Measurements from ENCODE around the gene GDF15. TPM values are rescaled to one million over a fixed set of nuclear protein-coding genes. Genes with fewer than 3 reads are reported as not detected.
A peak's percentile ranks its signal among the peaks of the same experiment; 100 is the strongest.
"Not testable (repeated sequence)": the region's sequence is repeated elsewhere in the genome, so short reads cannot be mapped to it uniquely, and the experiment has no call there.

GDF15 gene
- total RNA-seq, 1 donor from 2014 or later: 0.46 TPM

DNA sequence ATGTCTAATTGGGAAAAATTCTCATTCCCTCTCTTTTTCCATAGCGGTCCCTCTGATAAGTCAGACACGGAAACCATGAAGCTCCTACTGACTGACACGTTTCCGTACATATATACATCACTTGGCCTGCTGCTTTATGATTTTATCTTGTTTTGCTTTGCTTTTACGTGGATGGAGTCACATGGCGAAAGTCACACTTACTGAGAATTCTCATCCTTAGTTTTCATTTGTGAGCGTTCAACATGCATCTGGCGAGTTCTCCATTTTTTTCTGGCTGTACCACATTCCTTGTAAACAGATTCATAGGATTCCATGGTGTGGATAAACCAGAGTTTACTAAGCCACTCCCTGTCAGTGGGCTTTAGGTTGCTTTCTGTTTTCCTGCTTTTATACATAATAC is 24.3 kb upstream of the GDF15 start:
- intact Hi-C loops (cut with DNase I): no loop called here
- DNase-seq (ENCODE audit: missing footprints) (no peak), ATAC-seq (no peak)

DNA sequence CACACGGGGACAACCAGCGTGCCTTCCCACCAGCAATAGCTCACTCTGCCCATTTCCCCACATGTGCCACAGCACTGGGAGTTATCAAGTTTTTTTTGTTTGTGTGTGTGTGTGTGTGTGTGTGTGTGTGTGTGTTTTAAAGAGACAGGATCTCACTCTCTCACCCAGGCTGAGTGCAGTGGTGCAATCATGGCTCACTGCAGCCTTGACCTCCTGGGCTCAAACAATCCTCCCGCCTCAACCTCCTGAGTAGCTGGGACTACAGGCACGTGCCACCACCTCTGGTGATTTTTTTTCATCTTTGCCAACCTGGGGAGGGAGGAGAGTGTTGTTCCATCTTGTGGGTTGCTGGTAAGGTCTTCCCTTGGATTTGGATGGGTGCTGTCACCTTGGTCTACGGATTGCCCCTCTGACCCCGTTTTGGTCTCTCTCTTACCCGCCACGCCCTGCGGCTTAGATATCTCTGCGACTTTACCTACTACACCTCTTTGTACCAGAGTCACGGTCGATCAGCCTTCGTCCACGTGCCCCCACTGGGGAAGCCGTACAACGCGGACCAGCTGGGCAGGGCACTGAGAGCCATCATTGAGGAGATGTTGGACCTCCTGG is 22.9 kb upstream of the GDF15 start:
- intact Hi-C loops (cut with DNase I): no loop called here
- no peak for ATAC-seq
- peak; percentile 45 for DNase-seq (ENCODE audit: missing footprints)

DNA sequence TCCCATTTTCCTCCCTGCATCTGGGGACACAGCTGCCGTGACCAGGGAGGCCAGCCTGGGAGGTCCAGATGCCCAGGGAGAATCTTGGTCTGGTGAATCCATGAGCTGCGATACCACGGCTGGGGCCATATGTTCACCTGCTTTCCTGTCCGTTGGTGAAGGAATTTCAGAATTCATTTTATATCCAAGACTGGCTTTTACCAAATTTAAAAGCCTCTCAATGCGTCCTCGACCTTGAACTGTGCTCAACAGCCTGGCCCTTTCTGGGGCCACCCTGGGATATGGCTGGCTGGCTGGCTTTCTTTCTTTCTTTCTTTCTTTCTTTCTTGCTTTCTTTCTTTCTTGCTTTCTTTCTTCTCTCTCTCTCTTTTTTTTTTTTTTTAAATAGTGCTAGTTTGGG is 22.2 kb upstream of the GDF15 start:
- intact Hi-C loops (cut with DNase I): no loop called here
- ATAC-seq: no peak
- no peak for DNase-seq (ENCODE audit: missing footprints)

DNA sequence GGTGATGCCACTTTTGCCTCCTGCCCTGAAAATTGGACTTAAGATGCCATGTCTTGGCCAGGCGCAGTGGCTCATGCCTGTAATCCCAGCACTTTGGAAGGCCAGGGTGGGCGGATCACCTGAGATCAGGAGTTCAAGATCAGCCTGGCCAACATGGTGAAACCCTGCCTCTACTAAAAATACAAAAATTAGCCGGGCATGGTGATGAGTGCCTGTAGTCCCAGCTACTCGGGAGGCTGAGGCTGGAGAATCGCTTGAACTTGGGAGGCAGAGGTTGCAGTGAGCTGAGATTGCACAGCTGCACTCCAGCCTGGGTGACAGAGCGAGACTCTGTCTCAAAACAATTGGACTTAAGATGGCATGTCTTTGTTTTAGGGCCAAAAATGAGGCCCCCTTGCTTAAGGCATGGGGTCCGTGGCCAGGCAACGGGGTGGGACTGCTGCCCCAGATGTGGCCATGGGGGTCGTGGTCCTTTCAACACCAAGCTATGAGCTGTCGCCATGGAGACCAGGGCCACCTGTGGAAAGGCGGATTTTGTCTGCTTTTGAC is 21.6 kb upstream of the GDF15 start:
- intact Hi-C loops (cut with DNase I); ATAC-seq: not testable (repeated sequence)
- peak; percentile 60 for DNase-seq (ENCODE audit: missing footprints)

DNA sequence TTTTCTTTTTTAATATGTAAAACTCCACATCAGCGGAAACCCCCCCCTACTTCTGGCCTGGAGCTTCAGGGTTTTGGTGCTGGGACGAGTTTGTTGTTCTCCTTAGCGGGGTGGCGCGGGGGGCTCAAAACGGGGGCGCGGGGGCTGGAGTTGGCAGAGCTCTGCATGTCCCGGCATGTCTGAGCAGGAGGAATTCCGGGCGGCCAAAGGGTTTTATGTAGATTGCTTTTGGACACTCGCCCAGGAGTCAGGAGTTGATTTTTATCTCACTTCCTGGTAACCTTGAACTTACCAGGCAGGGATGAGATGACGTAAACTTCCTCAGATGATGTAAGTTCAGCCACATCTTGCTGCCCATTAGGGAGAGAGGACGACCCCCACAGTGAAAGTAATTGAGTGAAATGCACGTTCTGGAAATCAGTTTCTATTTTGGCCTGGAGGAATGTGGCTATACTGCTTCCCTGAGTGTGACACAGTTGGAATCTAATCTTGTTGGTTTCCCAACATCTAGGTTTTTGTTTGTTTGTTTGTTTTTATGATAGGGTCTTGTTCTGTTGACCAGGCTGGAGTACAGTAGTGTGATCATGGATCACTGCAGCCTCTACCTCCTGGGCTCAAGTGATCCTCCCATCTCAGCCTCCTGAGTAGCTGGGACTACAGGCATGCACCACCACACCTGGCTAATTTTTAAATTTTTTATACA is 21.0 kb upstream of the GDF15 start:
- peak; percentile 54 for ATAC-seq
- intact Hi-C loops (cut with DNase I): no loop called here
- no peak for DNase-seq (ENCODE audit: missing footprints)

DNA sequence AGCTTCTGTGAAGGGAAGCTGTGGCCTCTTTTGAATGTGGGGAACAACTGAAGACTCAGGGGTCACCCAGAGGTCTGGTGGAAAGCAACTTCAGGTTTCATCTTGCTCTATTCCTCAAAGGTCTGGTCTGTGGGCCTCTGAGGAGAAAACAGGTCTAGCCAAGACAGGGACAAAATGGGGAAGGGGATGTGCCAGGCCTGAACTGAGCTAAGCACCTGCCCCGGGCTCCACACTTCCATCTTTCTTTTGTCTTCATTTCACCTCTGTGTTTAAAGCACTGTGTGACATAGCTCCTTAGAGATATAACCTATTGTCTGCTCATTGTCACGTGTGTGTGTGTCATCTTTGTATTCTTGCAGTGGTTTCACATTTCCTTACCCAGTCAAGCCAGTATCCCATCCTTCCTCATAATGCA is 19.9 kb upstream of the GDF15 start:
- DNase-seq (ENCODE audit: missing footprints) (no peak), ATAC-seq (no peak)
- intact Hi-C loops (cut with DNase I): no loop called here

DNA sequence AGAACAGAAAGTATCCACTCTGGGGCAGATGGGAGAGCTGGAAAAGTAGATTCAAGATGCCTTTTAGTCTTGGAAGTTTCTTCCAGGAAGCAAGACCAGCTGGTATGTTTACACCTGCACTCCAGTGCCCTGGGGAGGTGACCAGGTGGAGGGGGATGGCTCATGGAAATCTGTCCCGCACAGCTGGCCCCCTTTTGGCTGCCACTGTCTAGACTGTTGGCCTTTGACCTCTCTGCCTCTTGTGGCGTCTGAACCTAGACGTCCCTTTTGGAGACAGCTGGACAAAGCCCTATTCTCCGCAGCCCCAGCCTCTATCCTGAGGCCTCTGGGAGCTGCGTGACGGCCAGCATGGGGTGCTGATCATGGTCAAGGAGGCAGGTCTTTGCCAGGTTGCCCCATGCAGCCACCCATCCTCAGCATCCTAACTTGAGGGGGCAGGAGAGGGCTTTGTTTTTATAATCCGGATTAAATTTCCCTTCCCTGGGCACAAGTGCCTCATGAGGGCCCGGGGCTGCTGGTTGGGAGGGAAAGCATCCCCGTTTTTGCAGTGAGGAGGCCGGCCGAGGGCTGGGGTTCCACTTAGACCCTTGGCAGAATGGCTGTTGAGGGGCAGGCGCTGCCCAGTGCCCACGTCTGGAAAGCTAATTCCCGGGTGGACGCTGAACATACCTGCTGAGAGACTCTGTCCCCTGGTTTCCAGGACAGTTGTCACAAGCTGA is 17.3 kb upstream of the GDF15 start:
- ATAC-seq: no peak
- DNase-seq (ENCODE audit: missing footprints): no peak
- intact Hi-C loops (cut with DNase I): no loop called here

DNA sequence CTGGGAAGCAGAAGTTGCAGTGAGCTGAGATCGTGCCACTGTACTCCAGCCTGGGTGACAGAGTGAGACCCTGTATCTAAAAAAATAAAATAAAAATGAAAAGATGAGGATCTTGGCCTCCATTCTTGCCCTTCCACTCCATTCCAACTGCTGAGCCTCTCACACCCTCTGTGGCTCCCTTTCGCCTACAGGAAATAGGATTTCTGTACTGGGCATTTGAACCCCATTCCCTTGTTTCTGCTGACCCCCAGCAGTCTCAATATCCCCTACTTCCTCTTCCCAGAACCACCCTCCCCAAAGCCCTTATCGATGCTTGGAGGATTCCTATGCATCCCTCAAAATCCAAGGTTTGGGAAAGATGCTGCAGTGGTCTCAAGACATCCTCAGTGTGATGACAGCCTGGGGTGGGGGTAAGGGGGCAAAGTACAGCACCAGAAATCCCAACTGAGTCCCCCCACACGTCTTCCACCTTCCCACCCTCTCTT is 12.5 kb upstream of the GDF15 start:
- DNase-seq (ENCODE audit: missing footprints): no peak
- ATAC-seq: no peak
- intact Hi-C loops (cut with DNase I): no loop called here

DNA sequence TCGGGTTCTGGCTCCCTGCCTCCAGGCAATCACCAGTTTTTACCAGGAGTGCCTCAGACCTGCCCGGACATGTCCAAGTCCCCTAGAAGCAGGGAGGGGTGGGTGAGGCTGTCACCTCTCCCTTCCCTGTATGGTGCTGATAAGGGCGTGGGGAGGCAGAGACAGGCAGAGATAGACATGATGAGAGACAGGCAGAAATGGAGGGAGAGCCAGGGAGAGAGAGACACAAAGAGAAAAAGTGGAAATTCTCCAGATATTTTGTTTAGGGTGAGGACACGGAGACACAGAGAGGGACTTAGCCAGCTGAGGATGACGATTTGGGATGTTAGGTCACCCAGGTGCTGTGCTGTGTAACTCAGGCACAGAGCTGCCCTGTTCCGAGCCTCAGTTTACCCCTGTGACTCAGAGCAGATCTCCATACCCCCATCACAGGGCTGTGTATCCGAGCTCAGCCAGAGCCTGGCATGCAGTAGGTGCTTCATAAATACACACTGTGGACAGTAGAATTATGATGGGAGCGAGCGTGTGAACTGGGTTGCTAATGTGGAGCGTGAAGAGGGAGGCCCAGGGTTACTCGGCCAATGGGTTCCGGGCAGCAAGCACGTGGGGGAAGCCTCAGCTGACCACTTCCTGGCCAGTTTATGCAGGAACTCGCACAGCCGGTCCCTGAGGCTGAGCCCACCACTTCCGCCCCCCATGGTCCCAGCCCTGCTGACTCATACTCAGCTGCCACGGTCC is 11.9 kb upstream of the GDF15 start:
- peak; percentile 97 for ATAC-seq
- DNase-seq (ENCODE audit: missing footprints): peak; percentile 94
- intact Hi-C loops (cut with DNase I): no loop called here

DNA sequence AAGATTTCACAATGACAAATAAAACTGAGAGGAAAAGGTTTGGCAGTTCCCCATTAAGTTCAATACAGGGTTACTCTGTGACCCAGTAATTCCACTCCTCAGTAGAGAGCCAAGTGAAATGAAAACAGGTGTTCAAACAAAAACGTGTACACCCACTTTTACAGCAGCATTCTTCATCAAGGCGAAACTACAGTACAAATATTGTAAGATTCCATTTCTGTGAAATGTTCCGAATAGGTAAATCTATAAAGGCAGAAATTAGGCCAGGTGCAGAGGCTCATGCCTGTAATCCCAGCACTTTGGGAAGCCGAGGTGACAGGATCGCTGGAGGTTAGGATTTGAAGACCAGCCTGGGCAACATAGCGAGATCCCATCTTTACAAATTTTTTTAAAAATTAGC is 8.9 kb upstream of the GDF15 start:
- no peak for DNase-seq (ENCODE audit: missing footprints)
- intact Hi-C loops (cut with DNase I): no loop called here
- no peak for ATAC-seq

DNA sequence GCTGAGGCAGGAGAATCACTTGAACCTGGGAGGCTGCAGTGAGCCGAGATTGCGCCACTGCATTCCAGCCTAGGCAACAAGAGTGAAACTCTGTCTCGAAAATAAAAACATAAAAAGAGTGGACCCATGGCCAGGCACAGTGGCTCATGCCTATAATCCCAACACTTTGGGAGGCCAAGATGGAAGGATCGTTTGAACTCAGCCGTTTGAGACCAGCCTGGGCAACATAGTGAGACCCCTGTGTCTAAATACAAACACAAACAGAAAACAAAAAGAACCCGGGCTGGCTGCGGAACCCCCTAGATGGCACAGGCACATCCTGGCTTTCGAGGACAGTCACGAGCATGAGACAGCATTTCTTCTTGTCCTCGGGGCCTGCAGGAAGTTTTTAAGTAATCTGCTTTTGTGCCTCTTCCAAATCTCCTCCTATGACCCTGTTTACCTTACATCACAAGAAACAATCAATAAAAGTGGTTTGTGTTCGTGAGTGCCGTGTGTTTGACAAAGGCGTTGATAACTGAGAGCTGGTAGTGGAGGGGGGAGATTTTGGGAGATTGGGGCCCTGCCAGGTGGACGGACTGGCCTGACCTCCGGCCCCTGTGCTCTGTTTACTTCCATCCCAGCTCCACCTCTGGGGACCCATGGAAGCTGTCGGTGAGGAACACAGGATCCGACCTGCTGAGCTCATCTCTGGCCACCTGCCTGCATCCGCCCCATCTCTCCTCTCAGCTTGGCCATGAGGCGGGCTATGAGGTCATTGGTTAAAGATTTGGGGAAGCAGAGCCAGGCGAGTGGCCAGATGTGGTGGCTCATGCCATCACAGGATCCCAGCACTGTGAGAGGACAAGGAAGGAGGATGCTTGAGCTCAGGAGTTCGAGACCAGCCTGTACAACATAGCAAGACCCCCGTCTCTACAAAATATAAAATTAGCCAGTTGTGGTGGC is 5.9 kb upstream of the GDF15 start:
- intact Hi-C loops (cut with DNase I): no loop called here
- ATAC-seq (peak; percentile 94), DNase-seq (ENCODE audit: missing footprints) (peak; percentile 87)

DNA sequence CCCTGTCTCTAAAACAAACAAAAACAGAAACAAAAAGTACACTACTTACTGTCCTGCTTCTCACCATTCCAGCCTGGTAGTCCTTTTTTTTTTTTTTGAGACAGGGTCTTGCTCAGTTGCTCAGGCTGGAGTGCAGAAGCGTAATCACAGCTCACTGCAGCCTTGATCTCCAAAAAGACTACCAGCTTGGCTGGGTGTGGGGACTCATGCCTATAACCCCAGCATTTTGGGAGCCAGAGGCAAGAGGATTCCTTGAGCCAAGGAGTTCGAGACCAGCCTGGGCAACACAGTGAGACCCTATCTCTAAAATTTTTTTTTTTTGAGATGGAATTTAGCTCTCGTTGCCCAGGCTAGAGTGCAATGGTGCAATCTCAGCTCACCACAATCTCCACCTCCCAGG is 5.1 kb upstream of the GDF15 start:
- no peak for ATAC-seq
- intact Hi-C loops (cut with DNase I): no loop called here
- DNase-seq (ENCODE audit: missing footprints): no peak

DNA sequence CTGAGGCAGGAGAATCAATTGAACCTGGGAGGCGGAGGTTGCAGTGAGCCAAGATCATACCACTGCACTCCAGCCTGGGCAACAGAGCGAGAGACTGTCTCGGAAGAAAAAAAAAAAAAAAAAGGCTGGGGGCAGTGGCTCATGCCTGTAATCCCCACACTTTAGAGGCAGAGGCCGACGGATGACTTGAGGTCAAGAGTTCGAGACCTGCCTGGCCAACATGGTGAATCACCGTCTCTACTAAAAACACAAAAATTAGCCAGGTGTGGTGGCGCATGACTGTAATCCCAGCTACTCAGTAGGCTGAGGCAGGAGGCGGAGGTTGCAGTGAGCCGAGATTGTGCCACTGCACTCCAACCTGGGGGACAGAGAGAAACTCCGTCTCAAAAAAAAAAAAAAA is 2.3 kb upstream of the GDF15 start:
- intact Hi-C loops (cut with DNase I); ATAC-seq; DNase-seq (ENCODE audit: missing footprints): not testable (repeated sequence)

DNA sequence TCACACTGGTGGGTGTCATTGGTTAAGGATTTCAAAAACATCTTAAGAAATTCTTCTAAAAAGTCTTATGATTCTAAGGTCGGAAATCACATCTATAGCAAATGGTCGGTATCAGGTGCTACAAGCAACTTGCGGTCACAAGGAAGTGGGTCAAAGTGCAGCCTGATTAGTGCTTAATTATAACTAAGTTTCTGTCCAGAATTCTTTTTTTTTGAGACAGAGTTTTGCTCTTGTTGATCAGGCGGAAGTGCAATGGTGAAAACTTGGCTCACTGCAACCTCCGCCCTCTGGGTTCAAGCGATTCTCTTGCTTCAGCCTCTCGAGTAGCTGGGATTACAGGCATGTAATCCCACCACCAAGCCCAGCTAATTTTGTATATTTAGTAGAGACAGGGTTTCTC is 1.2 kb upstream of the GDF15 start:
- no peak for ATAC-seq
- intact Hi-C loops (cut with DNase I): no loop called here
- no peak for DNase-seq (ENCODE audit: missing footprints)

DNA sequence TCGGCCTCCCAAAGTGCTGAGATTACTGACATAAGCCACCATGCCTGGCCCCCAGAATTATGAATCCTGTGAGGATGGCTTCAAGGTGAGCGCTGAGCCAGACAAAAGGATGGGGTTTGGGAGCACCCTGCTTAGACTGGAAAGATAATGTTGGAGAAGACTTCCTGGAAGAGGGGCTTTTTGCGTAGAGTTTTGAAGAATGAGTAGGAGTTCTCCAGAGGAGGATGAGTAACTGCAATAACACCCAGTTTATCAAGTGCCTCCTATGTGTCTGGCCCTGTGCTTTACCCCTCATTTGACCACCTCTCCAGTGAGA is 641 bp upstream of the GDF15 start:
- intact Hi-C loops (cut with DNase I): no loop called here
- no peak for DNase-seq (ENCODE audit: missing footprints)
- ATAC-seq: no peak

DNA sequence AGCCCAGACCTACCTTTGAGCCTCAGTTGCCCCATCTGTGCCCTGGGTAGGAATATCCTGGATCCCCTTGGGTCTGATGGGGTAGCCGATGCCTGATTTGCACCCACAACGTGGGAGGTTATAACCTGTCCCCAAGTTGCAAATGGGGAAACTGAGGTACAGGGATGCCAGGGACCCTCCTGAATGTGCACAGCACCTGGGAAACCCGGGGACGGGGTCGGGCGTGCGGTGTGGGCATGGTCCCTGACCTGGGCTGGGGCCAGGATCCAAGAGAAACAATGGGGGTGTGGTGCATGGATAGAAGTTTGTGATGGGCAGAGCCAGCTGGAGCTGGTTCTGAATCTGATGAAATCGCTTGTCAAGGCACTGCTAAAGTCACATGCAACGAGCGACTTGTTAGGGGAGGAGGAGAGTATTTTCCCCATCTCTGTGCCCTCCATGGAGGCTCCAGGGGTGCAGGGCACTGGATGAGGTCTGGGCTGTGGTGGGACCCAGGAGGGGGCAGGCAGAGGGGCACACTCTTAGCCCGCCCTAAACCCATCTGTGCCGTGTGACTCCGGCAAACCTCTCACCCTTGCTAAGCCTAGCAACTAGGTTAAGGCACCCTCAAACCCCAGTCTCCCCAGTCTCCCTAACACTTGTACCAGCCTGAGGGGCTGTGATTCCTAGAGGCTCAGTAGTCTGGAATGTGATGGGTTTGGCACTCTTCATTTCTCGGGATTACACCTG is 749 bp downstream of the GDF15 start:
- DNase-seq (ENCODE audit: missing footprints) (no peak), ATAC-seq (no peak)
- intact Hi-C loops (cut with DNase I): no loop called here

DNA sequence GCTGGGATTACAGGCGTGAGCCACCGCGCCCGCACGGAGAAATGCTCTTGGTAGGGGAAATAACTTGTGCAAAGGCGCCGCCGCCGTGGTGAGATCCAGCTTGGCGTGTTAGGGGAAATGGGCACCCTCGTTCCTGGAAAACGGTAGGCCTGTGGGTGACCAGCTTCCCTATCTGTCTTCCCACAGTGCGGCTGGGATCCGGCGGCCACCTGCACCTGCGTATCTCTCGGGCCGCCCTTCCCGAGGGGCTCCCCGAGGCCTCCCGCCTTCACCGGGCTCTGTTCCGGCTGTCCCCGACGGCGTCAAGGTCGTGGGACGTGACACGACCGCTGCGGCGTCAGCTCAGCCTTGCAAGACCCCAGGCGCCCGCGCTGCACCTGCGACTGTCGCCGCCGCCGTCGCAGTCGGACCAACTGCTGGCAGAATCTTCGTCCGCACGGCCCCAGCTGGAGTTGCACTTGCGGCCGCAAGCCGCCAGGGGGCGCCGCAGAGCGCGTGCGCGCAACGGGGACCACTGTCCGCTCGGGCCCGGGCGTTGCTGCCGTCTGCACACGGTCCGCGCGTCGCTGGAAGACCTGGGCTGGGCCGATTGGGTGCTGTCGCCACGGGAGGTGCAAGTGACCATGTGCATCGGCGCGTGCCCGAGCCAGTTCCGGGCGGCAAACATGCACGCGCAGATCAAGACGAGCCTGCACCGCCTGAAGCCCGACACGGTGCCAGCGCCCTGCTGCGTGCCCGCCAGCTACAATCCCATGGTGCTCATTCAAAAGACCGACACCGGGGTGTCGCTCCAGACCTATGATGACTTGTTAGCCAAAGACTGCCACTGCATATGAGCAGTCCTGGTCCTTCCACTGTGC is 2.4 kb downstream of the GDF15 start:
- DNase-seq (ENCODE audit: missing footprints): peak; percentile 95

More for the DNA sequence above, 2.4 kb downstream of the GDF15 start:
- intact Hi-C loops (cut with DNase I): loop anchor here (2.0 kb wide), 1 partner anchor 22 kb away; no protein-coding TSS in a partner anchor
- ATAC-seq: peak; percentile 86

Measured in Right ventricle myocardium inferior (tissue), 1 donor.